Embryonic facial prominence (tissue), 1 donor: ENCODE measurements around the gene CAMSAP3.
"Not testable (repeated sequence)": the region's sequence is repeated elsewhere in the genome, so short reads cannot be mapped to it uniquely, and the experiment has no call there.

Experiments used
- DNase-seq: peaks from one replicate; pipeline ENCODE4 v3.0.0-alpha.2; 2016; ENCODE audit errors: extremely low spot score

Gene CAMSAP3

GRCh38 chr19:7631577-7631976 is 35.9 kb downstream of the CAMSAP3 start:
- DNase-seq = no peak

DNA sequence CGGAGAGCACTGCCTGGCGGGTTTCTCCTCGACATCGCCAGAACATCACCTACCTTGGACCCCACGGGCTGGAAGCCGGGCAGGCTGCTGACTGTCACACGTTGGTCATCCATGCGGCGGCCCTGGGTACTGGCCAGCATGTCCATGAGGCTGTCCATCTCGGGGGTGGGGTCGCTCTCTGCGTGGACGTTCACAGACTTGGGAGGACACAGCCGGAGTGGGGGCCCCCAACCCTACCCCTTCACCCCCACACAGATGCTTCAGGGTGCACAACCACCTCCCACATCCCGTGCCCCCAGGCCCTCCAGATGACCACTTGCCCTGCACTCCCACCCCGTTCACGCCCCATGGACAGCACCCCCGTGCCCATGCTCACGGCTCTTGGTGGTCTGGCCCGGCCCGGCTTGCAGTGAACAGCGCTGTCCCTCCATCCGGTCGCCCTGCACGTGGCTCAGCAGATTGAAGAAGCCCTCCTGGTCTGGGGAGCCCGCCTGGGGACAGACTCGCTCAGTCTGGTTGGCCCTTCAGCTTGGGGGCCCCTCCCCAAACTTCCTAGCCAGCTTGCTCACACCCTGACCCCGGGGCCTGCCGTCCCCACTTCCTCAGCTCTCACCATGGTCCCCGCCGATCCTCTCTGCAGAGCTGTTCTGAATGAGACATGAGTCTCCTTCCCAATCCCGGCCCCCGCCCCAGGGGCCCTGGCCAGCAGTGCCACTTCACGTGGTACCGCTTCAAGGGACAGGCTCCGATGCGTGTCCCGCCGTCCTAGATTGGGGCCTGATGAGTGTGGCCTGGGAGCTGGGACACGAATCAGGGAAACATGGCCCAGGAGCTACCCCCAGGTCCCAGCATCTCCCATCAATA is 36.9 kb downstream of the CAMSAP3 start:
- DNase-seq = no peak

- DNase-seq = no peak
Measured at GRCh38 chr19:7633698-7634097, 38.0 kb downstream of the CAMSAP3 start, which contains the start of gene PCP2. TSS of gene PCP2 (minus strand) at chr19:7633719. CDS start at chr19:7633457, 262 bp downstream.

DNA sequence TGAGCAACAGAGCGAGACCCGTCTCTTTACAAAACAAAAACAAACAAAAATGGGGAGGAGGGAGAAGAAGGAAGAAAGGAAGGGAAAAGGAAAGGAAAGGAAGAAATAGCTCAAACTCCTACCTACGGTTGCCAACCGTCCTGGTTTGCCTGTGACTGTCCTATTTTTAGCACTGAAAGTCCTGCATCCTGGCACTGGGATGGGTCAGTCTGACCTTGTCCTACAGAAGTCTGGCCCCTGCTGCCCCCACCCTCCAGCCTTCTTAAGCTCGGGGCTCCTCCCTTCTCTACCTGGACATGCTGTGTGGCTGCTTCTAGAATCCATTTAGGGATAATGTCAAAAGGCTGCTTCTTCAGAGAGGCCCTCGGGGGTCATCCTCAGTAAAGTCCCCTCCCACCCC is 40.0 kb downstream of the CAMSAP3 start:
- no peak for DNase-seq

GRCh38 chr19:7636317-7636690 is 40.6 kb downstream of the CAMSAP3 start:
- no peak for DNase-seq

- DNase-seq = no peak
Measured at GRCh38 chr19:7636691-7637373, 41.2 kb downstream of the CAMSAP3 start, which contains the start of gene STXBP2. TSS of gene STXBP2 (plus strand) at chr19:7637110. CDS start at chr19:7637150, 40 bp downstream.

- no peak for DNase-seq
Measured at GRCh38 chr19:7637374-7638256, 42.0 kb downstream of the CAMSAP3 start.

DNA sequence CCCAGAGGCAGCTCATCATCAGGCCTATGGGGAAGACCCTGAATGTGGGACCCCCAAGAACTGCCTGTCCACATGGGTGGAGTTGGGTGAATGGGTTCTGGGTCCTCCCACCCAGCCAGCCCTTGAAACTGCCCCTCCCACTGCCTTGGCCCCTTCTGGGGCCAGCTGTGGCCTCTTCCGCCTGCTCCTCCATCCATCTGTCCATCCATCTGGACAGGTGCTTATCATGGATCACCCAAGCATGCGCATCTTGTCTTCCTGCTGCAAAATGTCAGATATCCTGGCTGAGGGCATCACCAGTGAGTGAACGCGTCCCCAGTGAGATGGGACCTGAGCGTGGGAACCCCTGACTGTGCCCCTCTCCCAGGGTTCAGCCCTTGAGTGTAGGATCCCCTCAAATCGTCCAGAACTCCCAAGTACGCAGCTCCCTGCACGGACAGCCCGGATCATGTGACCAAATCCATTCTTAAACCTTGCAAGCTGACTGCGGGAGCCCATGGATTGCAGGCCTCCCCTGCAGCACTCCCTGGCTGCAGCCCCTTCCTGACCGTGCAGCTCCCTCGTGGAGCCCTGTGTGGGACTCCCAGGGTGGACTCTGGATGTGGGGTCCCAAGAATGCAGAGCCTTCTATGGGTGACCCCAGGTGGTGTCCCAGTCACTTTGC is 43.3 kb downstream of the CAMSAP3 start:
- DNase-seq = no peak

GRCh38 chr19:7639863-7640348 is 44.2 kb downstream of the CAMSAP3 start:
- DNase-seq = no peak

DNA sequence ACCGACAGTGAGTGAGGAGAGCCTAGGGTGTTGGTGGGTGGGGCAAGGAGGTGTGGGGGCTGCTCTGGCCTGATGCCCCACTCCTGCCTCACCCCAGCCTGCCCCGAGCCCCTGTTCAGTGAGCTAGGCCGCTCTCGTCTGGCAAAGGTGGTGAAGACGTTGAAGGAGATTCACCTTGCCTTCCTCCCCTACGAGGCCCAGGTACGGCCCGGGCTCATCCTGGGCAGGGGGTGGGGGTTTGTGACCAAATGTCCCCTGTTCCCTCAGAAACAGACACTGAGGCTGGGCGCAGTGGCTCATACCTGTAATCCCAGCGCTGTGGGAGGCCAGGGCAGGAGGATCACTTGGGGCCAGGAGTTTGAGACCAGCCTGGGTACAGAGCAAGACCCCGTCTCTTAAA is 45.1 kb downstream of the CAMSAP3 start:
- no peak for DNase-seq

- no peak for DNase-seq
Measured at GRCh38 chr19:7641290-7642276, 45.9 kb downstream of the CAMSAP3 start.

- DNase-seq = no peak
Measured at GRCh38 chr19:7642295-7643030, 46.8 kb downstream of the CAMSAP3 start.

GRCh38 chr19:7643031-7643415 is 47.4 kb downstream of the CAMSAP3 start:
- no peak for DNase-seq

GRCh38 chr19:7643629-7644549 is 48.2 kb downstream of the CAMSAP3 start:
- DNase-seq = not testable (repeated sequence)

- DNase-seq = no peak
Measured at GRCh38 chr19:7644550-7644877, 48.9 kb downstream of the CAMSAP3 start.

DNA sequence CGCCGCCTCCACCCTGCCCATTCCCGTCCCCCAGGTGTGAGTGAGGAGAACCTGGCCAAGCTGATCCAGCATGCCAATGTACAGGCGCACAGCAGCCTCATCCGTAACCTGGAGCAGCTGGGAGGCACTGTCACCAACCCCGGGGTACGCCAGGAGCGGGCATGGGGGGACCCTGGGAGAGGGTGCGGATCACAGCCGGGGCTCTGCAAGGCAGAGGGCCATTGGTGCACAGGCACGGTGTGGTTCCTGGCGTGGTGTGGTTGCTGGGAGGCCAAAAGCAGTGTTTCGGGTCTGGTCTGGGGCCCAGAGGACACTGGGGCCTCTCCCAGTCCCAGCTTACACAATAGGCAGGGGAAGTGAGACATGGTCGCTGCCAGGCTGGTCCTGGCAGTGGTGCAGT is 49.5 kb downstream of the CAMSAP3 start:
- DNase-seq = no peak

DNA sequence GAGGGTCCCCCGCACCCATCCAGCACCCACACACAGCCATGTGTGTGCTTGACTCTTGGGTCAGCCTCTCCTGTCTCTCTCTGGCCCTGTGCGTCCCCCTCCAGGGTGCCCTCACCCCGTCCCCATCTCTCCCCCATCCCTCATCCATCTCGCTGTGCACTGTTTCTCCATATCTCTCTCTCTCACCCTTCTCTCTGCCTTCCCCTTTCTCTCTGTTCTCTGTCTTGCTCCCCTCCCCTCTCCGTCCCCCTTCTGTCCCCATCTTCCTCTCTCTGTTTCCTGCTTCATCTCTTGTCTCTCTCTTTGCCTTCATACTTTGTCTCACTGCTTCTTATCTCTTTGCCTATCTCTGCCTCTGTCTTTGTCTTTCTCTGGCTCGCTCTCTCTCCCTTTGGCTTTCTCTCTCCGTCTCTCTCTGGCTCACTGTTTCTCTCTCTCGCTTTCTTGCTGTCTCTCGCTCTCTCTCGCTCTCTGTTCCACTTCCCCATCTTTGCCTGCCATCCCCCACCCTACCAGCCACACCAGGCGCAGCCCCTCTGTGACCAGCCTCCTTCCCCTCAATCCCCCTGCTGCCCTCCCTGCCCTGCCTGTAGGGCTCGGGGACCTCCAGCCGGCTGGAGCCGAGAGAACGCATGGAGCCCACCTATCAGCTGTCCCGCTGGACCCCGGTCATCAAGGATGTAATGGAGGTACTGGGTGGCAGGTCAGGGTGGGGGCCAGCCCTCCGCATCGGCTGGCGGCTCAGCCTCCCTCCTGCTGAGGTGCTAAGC is 50.2 kb downstream of the CAMSAP3 start:
- no peak for DNase-seq

GRCh38 chr19:7646426-7646700 is 50.7 kb downstream of the CAMSAP3 start:
- no peak for DNase-seq
